ENCODE data around the gene TMEM82. TPM values are rescaled to one million over a fixed set of nuclear protein-coding genes. Genes with fewer than 3 reads are reported as not detected.

Gene TMEM82
- total and polyA plus RNA-seq, 9 of the 15 experiments (the other 6 are each of a cell fraction or from before 2014, with no cell fraction given), result not detected

DNA sequence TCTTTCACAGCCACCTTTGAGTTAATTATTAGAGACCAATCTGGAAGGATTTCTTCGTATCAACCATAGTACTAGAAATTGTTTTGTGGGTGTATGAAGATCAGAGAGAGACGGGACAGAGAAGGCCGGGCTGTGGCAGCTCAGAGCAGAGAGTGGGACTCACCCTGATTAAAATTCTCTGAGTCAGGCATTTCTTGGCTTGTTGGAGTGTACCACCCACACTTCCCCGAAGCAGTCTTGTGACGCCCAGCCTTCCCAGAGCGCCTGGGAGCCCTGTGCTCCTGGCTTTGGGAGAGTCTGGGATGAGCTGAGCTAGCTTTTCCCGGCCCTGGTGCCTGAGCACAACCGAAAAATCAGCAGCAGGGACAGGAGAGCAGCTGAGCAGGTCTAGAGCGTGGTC, 38.7 kb upstream of the TMEM82 start:
- Histone ChIP-seq H2AFZ (ENCODE audit: low read depth, low read length) (no peak overlapping the region), H3K9me3 (replicated peaks; ENCODE audit: control insufficient read depth, insufficient read depth, low read depth, low read length) (no peaks in the 10 kb centered on the region), H3K9me1 (ENCODE audit: control insufficient read depth, insufficient read depth, low read length) (no peaks in the 10 kb centered on the region), H3K4me2 (ENCODE audit: insufficient read depth, low read length) (no peak overlapping the region), H3K36me3 (ENCODE audit: control insufficient read depth, insufficient read depth, low read length) (peaks cover 24% of the 10 kb centered on the region; the same call in 2 of the 3 replicates), H3K4me1 (replicated peaks in 1 of 2; ENCODE audit: control insufficient read depth in 2 of 2, insufficient read depth in 2 of 2, low read length in 2 of 2) (peaks cover 0 to 11% of the 10 kb centered on the region in 2 experiments; a peak in 2 of 5 replicates), H3K27ac (ENCODE audit: extremely low read depth, low read depth, low read length) (no peak overlapping the region; the same call in 2 of the 3 replicates), H4K20me1 (replicated peaks; ENCODE audit: control insufficient read depth, insufficient read depth, low read length) (peaks cover 7% of the 10 kb centered on the region), H3K9ac (ENCODE audit: insufficient read depth in 1 of 2, low read depth in 2 of 2, low read length in 2 of 2) (peak overlapping the region in 1 of 2 experiments; percentile 66; a peak in 2 of 4 replicates), H3K4me3 (no peak overlapping the region), H3K27me3 (ENCODE audit: control insufficient read depth in 2 of 2, insufficient read depth in 2 of 2, low read length in 2 of 2) (no peaks in the 10 kb centered on the region), H3K79me2 (ENCODE audit: control insufficient read depth, insufficient read depth, low read length) (peaks cover 56% of the 10 kb centered on the region)
- TF ChIP-seq XRCC5 (IDR thresholded peaks at IDR 0.05; ENCODE audit: low read depth, low read length) (0 out of 2 replicates have a peak, but pooled peaks have one; percentile 19), EGR1 (conservative IDR thresholded peaks at IDR 0.05) (0 out of 2 replicates have a peak, but pooled peaks have one; percentile 34), ZNF316 (IDR thresholded peaks at IDR 0.05) (peak; percentile 47; the same call in 1 of the 2 replicates)
- TF ChIP-seq, protein P1, sequence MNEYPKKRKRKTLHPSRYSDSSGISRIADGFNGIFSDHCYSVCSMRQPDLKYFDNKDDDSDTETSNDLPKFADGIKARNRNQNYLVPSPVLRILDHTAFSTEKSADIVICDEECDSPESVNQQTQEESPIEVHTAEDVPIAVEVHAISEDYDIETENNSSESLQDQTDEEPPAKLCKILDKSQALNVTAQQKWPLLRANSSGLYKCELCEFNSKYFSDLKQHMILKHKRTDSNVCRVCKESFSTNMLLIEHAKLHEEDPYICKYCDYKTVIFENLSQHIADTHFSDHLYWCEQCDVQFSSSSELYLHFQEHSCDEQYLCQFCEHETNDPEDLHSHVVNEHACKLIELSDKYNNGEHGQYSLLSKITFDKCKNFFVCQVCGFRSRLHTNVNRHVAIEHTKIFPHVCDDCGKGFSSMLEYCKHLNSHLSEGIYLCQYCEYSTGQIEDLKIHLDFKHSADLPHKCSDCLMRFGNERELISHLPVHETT (CRISPR knock-in tag; conservative IDR thresholded peaks at IDR 0.05 in 1 of 2, IDR thresholded peaks at IDR 0.05 in 1 of 2), result no peak
- in situ Hi-C loops (cut with MboI), result no loop called here
- 74% methylated on average over 9 of the region's 9 CpGs for WGBS (ENCODE audit: insufficient coverage, low coverage, missing lambda C conversion rate)
- intact Hi-C loops (cut with micrococcal nuclease), result no loop called here
- ATAC-seq, result peak; percentile 47
- DNase-seq (ENCODE audit: extremely low read depth in 1 of 4, low spot score in 3 of 4), result no peak
- CTCF ChIA-PET (ENCODE audit: low intra/inter-chr PET ratio), result no interaction called here
- POLR2A ChIA-PET, result interaction anchor here (0.6 kb wide), 1 partner anchor 287 kb away, joined by 3 read pairs; no protein-coding TSS in a partner anchor
- no peak for FAIRE-seq
- BruUV-seq (replicated peaks), result no TSS peak
